ENCODE results near the gene FOXO1. TPM values are rescaled to one million over a fixed set of nuclear protein-coding genes. Genes with fewer than 3 reads are reported as not detected.

The FOXO1 gene
- total RNA-seq, 1 donor from 2014 or later = 37.6 TPM

DNA sequence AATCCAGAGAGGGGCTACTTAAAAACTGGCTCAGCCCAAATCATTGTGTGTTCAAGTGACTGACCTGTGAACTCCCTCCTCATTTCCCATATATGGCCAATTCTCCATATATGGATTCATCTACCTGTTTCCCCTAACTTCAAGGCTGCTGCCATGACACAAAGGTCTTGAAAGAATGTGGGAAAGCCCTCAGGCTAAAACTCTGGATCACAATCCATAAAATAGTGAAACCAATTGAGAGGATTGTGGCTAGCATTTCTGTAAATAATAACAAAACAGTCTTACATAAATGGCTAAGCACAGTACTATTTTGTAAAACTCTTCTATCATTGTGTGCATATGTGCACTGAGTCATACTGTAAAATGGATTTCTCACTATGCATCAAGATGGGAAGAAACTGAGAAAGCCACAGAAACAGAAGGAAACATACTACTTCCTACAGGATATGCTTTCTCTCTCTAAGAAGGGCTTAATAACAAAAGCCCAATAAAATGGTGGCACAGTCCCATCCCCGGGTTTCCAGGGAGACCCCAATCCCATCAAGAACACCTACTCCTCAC lies 80.5 kb downstream of the FOXO1 start:
- intact Hi-C loops (cut with micrococcal nuclease) = loop anchor here (2.0 kb wide), 1 partner anchor 27 kb away; no protein-coding TSS in a partner anchor

GRCh38 chr13:40583738-40584137 lies 82.7 kb downstream of the FOXO1 start:
- intact Hi-C loops (cut with micrococcal nuclease) = no loop called here

- intact Hi-C loops (cut with micrococcal nuclease) = no loop called here
Observed at GRCh38 chr13:40582531-40582930, 83.9 kb downstream of the FOXO1 start.

- intact Hi-C loops (cut with micrococcal nuclease) = no loop called here
Observed at GRCh38 chr13:40581277-40581579, 85.2 kb downstream of the FOXO1 start.

- intact Hi-C loops (cut with micrococcal nuclease) = no loop called here
Observed at GRCh38 chr13:40580566-40581276, 85.7 kb downstream of the FOXO1 start.

- intact Hi-C loops (cut with micrococcal nuclease) = no loop called here
Observed at GRCh38 chr13:40579535-40579934, 86.9 kb downstream of the FOXO1 start.

DNA sequence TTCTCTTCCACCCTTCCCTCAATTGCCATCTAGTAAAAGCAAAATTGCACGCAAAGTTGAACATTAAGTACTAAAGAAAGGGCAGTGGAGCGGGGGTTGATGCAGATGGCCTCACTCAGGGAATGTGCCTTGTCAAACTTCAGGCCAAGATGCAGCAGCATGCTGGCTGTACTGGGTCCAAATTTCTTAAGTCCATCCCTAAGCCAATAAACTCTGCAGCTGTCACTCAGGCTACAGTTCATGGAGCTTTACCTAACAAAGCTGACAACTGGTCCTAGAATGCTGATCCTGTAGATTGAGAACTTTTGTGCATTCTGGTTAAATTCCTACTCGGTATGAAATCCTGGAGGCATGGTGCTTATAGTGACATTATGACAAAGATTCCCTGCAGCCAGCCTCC lies 88.4 kb downstream of the FOXO1 start:
- intact Hi-C loops (cut with micrococcal nuclease) = no loop called here

- intact Hi-C loops (cut with micrococcal nuclease) = no loop called here
Observed at GRCh38 chr13:40576369-40576768, 90.1 kb downstream of the FOXO1 start.

DNA sequence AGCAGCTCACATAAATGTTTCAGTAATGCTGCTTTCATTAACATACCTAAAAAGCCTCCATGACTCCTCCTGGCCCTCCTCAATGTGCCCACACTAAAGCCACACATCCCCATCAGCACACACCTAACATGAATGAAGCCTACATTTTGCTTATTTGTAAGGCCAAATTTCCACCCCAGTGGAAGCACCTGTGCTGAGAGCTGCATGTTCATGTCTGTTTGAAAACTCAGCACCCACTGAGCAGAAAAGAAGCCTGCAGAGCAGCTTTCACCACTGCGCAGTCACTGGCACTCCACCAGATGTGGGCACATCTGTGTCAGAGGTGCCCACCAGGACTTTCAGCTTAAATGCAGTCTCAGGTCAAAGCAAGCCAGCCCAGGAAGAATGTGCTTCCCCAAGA lies 93.5 kb downstream of the FOXO1 start:
- intact Hi-C loops (cut with micrococcal nuclease) = no loop called here

DNA sequence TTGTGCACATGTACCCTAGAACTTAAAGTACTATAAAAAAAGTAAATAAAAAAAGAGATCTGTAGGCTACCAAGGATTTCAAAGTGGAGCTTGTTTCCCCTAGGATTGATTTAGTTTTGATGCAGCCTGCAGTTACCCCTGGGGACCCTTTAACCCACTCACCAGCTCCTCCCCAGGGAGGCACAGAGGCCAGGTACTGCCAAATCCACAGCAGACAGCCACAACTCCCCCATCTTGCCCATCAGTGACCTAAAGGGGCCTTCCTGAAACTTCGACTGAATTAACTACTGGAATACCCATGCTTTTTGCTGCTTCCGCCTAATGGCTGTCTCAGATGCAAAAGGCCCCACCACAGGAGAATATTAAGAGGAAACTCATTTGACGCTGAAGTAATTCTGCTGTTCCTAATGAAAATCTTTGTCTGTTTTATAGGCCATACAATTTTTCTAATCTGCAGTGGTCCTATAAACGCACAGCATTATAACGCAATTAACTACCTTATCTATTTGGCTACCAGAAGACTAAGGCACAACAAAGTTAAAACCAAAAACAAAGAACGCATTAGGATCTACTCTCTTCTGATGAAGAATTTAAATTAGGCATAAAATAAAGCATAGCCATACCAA lies 95.0 kb downstream of the FOXO1 start:
- intact Hi-C loops (cut with micrococcal nuclease) = no loop called here

GRCh38 chr13:40570930-40571329 lies 95.5 kb downstream of the FOXO1 start:
- intact Hi-C loops (cut with micrococcal nuclease) = no loop called here

GRCh38 chr13:40569024-40569350 lies 97.5 kb downstream of the FOXO1 start:
- intact Hi-C loops (cut with micrococcal nuclease) = no loop called here

GRCh38 chr13:40568246-40569023 lies 98.0 kb downstream of the FOXO1 start:
- intact Hi-C loops (cut with micrococcal nuclease) = no loop called here

- intact Hi-C loops (cut with micrococcal nuclease) = no loop called here
Observed at GRCh38 chr13:40566811-40567210, 99.6 kb downstream of the FOXO1 start.

DNA sequence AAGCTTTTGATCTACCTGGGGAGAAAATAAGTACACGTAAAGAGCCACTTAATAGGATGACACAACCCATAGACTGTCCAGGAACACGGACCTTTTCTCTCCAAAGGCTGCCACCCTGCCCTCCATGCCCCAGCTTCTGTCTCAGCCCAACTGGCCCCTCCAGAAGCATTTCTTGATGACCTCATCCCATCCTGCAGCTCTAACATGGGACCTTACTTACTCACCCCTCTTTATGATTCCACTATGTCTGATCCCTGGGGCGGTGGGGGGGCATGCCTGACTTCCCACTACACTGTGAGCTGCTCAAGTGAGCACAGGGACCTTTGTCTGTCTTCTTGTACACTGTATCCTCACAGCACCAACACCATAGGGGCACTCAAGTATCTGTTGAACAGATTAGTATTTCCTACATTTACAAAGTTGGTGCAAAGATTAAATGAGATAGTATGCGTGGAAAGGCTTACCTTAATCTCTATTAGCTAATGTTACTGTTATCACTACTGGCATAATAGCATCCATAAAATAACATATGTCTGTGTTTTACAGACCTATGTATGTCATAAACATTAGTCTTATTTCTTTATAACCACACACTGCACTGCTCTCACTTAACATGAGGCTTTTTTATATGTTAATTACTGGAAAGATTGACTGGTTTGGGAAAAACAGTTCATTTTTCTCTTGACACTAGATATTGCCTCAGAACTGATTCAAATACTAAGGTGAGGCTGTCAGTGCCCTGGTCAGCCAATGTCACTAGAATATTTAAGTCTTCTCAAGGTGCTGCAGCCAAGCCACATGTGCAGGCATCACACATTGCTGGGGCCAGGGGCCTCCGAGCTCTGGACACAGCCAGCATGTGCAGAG lies 100.9 kb downstream of the FOXO1 start:
- intact Hi-C loops (cut with micrococcal nuclease) = no loop called here

GRCh38 chr13:40564342-40565001 lies 102.0 kb downstream of the FOXO1 start:
- intact Hi-C loops (cut with micrococcal nuclease) = no loop called here

DNA sequence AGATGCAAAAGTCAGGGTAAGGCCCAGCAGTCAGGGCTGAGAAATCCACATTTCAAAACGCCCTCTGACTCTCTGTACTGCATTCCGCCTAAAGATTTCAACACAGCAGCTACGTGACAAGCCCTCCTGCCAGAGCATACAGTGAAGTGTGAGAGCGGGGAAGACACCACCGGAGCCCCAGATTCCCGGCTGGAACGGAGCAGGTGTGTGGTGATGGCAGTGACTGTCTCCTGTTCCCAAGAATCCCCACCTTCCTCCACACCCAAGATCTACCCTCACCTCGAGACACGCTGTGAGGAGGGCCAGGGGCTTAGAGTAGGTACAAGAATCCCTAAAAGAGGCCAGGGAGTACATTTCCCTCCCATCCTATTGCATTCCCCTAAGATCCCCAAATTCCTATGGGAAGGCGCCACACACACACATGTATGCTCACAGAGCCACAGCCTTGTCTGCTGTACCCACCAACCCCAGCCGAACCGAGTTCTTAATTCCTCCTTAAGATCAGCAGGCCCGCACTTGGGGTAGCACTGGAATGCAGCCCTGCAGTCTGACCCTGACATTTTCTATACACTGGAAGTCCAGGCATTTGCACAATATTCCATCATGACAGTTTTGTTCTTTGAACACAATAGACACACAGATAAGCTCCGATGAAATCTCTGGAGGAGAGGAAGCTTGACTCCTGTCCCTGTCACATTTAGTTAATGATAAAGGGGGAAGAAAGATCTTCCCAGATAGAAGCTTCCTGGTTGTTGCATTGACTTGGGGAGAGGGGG lies 102.9 kb downstream of the FOXO1 start:
- intact Hi-C loops (cut with micrococcal nuclease) = no loop called here

DNA sequence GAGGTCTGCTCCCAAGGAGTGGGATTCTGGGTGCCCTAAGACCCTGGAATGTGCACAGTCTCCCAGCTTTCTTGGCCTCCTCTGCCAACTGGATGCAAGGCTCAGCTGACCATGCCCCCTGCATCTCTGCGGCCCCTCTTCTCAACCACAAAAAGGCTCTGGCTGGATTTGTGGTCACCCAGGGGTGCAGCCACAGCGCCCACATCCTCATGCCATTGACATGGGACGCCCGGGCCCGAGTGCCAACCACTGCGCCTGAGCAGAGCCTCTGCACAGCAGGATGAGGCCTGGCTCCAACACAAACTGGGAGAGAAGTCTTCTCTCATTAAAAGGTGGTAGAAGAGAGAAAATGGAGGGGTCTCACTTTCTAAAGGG lies 103.5 kb downstream of the FOXO1 start:
- intact Hi-C loops (cut with micrococcal nuclease) = no loop called here

DNA sequence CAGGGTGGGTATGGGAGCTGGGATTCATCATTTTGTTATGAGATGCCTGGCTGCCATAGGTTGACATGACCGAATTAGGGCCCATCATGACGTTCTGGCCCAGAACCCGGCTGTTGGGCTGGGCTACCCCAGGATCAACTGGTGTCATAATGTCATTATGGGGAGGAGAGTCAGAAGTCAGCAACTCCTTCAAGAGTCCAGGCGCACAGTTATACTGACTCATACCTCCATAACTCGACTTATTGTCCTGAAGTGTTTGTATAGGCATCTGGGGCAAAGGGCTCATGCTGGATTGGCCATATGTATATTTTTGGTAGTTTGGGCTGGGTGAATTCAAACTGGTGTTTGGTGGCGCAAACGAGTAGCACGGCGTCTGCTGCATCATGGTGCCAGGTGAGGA lies 106.5 kb downstream of the FOXO1 start:
- intact Hi-C loops (cut with micrococcal nuclease) = no loop called here

DNA sequence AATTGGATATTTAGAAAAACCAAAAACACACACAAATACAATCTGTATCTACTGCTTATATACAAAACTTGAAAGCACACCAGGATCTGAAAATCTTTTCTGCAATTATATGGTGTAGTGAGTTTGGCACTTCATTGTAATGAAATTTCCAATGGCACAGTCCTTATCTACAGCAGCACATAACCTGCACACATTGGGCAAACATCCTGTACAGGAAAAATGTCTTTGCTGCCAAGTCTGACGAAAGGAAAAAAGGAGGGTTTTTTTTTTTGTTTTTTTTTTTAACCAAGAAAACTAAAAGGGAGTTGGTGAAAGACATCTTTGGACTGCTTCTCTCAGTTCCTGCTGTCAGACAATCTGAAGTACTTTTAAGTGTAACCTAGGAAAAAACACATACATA lies 107.8 kb downstream of the FOXO1 start:
- intact Hi-C loops (cut with micrococcal nuclease) = no loop called here
